Cardiac fibroblast (primary cell): ENCODE measurements around the gene PATE2.

Experiments
- DNase-seq, 2 donors: peaks; one replicate each; pipeline versions ENCODE4 v3.0.0 to v3.0.0-alpha.2; 2010; ENCODE audit warnings: low read depth in 2 of 2
- H3K4me3 ChIP-seq, 2 donors: replicated peaks in 1 of 2; 1 replicate in 1 of 2; 2 replicates in 1 of 2; pipeline ENCODE4 v1.5.1; 2011; ENCODE audit warnings: low read depth in 2 of 2, low read length in 2 of 2, mild to moderate bottlenecking in 2 of 2, moderate library complexity in 1 of 2
- TF ChIP-seq, protein P1 (sequence below): IDR thresholded peaks from one replicate; pipeline ENCODE4 v1.5.1; 2011; ENCODE audit warnings: low read depth, mild to moderate bottlenecking, low read length, inconsistent platforms

PATE2 gene

GRCh38 chr11:125728969-125729368 is 49.7 kb downstream of the PATE2 start:
- DNase-seq = no peak
- TF ChIP-seq, protein P1, sequence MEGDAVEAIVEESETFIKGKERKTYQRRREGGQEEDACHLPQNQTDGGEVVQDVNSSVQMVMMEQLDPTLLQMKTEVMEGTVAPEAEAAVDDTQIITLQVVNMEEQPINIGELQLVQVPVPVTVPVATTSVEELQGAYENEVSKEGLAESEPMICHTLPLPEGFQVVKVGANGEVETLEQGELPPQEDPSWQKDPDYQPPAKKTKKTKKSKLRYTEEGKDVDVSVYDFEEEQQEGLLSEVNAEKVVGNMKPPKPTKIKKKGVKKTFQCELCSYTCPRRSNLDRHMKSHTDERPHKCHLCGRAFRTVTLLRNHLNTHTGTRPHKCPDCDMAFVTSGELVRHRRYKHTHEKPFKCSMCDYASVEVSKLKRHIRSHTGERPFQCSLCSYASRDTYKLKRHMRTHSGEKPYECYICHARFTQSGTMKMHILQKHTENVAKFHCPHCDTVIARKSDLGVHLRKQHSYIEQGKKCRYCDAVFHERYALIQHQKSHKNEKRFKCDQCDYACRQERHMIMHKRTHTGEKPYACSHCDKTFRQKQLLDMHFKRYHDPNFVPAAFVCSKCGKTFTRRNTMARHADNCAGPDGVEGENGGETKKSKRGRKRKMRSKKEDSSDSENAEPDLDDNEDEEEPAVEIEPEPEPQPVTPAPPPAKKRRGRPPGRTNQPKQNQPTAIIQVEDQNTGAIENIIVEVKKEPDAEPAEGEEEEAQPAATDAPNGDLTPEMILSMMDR = no peak
- H3K4me3 ChIP-seq = no peak overlapping the region
